C4-2B (cell line): ENCODE measurements around the gene RNF133.

ENCODE experiments used
- H3K27ac ChIP-seq: fragments of 450-650 bp; 2 replicates; pipeline ENCODE4 v1.5.1; 2017
- ZFX ChIP-seq: fragments of 450-650 bp; IDR thresholded peaks from 2 replicates; pipeline ENCODE4 v1.6.1; 2017
- TF ChIP-seq, protein P1 (sequence below): fragments of 450-650 bp; conservative IDR thresholded peaks from 2 replicates; pipeline ENCODE4 v1.5.1; 2017; ENCODE audit warnings: mild to moderate bottlenecking

The RNF133 gene

DNA sequence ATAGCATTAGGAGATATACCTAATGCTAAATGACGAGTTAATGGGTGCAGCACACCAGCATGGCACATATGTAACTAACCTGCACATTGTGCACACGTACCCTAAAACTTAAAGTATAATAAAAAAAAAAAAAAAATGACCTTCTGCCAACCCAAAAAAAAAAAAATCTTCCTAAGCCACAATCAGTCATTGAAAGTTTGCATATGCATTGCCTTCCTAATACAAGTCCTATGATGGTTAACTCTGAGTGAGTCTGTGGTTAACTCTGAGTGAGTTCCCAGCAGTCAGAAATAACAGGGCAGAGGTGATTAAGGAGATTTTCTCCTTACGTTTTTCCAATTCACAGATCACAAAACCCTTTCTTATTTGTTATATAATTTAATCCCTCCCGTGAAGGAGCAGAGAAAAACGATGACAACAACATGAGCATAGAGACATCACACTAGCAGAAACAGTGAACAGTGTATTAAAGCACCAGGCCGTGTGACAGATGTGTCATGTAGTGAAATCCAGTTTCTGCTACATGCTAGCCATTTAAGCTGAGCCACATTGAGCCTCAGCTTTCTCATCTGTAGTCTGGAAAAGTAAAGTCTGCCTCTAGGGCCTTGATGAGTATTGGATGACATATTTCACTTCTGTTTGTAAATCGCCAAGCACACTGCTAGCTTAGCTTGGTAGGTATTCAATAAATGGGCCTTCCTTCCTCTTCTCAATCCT lies 11.2 kb upstream of the RNF133 start:
- no peak overlapping the region for H3K27ac ChIP-seq
- TF ChIP-seq, protein P1, sequence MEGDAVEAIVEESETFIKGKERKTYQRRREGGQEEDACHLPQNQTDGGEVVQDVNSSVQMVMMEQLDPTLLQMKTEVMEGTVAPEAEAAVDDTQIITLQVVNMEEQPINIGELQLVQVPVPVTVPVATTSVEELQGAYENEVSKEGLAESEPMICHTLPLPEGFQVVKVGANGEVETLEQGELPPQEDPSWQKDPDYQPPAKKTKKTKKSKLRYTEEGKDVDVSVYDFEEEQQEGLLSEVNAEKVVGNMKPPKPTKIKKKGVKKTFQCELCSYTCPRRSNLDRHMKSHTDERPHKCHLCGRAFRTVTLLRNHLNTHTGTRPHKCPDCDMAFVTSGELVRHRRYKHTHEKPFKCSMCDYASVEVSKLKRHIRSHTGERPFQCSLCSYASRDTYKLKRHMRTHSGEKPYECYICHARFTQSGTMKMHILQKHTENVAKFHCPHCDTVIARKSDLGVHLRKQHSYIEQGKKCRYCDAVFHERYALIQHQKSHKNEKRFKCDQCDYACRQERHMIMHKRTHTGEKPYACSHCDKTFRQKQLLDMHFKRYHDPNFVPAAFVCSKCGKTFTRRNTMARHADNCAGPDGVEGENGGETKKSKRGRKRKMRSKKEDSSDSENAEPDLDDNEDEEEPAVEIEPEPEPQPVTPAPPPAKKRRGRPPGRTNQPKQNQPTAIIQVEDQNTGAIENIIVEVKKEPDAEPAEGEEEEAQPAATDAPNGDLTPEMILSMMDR: no peak
- no peak for TF ChIP-seq ZFX

DNA sequence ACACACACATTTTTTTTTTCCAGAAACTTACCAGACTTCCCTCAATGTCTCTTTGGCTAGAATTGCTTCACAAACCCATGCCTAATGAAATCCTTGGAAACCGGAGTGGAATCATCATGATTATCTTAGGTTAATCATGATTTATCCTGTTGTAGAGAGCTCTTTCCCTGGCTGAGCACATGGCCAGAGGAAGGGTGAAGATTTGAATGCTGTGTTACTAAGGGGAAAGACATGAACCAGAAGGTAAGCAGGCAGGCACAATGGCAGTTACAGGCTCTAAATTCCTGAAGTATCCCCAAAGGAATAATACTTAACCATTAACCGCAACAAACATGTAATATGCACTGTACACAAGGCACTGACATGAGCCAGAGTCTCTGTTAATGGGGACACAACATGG lies 7.9 kb upstream of the RNF133 start:
- H3K27ac ChIP-seq: no peak overlapping the region
- no peak for TF ChIP-seq ZFX
- TF ChIP-seq, protein P1: no peak

DNA sequence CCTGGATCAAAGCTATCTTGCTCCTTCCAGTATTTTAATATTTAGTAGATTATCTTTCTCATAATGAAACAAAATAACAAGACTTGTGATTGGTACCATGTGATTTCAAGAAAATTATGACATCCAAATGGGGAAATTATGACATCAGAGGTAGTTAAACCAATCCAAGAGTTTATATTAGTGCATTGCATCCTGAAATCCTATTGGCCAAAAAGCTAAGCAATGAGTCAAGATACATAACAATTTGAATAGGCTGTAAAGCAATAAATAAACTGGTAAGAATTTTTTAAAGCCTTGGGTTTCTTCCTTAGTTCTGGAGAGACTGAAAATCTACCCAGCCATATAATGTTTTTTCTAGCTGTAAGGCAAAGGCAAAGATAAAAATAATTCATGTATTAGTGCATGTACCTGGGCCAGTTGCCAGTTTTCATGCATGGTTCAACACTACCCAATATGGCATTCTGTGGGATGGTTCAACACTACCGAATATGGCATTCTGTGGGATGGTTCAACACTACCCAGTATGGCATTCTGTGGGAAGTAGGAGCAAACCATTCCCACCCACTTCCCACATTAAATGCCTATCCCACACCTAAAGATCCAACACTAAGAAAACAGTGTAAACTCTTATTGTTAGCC lies 4.1 kb upstream of the RNF133 start, which contains the start of gene RNF148:
Gene RNF148, minus strand, starts transcription at position 51 of the 639 bp plus-strand sequence. CDS start 172 bp downstream, outside the sequence.
- H3K27ac ChIP-seq: no peak within 1 kb of the TSS
- TF ChIP-seq, protein P1: no peak
- TF ChIP-seq ZFX: no peak

DNA sequence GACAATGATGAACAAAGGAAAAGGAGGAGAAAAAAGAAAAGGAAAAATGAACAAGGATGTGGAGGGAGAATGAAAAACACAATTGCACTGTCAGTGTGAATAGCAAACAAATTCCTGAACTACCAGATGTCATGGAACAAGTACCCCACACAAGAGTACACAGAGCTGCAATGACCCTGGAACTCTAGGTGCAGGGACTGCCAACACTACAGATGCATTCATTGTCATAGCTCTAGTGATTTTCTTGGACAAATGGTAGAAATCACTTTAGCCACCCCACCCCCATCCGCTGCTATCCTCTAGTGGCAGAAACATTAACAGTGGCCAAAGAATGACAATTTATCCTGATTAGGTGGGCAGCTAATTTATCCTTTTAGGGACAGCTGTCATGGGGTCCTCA lies 3.1 kb downstream of the RNF133 start:
- H3K27ac ChIP-seq: no peak overlapping the region
- TF ChIP-seq, protein P1: no peak
- no peak for TF ChIP-seq ZFX

DNA sequence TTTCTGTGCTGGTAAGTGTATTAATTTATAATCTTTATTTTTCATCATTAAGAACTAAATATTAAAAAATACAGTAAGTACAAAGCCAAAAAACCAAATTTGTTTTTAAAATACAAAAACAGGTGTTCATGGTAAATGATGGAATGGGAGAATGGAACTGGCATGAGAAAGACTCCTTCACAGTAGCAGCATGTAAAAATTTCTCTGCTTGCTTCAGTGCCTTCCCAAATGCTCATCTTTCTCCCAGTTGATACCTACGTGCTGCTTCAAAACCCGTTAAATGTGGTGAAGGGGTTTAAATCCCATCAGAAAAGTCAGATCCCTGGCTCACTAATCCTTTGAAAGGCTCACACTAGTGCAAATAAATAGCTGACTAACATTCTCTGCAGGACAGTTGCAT lies 4.2 kb downstream of the RNF133 start:
- TF ChIP-seq ZFX: no peak
- TF ChIP-seq, protein P1: no peak
- H3K27ac ChIP-seq: no peak overlapping the region

DNA sequence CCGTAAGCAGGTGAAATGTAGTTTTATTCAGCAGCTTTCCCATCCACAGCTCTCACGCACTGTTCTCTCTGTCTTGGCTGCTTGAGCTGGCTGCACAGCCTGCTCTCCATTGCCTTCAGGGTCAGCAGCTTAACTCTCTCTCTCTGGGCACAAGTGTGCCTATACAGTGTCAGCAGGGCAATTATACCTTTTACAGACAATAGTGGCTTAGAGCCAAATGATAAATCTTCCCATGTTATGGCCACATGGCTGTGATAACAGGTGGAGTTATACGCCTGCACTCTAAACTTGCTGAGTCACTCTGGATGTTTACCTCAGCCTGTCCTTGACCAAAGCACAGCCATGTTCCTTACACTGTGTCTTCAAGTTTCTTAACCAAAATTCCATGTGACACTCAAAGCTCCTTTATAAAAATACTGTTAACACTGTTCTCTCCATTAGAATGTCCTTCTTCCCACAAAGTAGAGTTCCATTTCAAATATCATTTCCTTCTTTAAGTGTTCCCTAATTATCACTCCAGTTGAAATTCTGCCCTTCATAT lies 6.1 kb downstream of the RNF133 start:
- TF ChIP-seq ZFX: no peak
- TF ChIP-seq, protein P1: no peak
- no peak overlapping the region for H3K27ac ChIP-seq

DNA sequence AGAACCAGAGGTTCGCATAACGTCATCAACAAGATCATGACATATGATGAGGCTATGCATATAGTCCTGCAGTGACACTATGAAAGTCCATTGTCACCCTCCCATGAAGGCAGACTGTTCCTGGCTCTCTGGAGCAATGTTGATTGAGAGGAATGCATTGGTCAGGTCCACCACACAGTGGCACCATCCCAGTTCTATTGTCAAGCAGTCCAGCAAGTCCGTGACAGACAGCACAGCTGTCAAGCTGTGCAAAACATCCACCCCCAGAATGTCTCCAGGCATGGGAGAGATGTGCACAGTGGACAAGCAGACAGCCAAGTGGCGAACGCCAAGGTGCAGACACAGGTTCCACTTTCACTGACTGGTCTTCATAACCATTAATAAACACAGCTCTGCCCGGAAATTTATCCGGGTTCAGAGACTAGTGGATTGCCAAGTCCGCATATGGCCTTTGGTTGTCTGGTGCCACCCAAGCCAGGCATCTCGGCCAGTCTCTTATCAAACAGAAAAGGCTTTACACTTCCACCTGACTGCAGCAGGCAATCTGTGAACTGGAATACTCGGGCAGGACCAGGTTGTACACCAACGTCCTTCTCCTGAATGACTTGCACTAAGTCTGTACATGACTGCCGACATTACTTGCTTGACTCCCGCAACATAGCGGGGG lies 7.2 kb downstream of the RNF133 start:
- no peak overlapping the region for H3K27ac ChIP-seq
- TF ChIP-seq, protein P1: no peak
- no peak for TF ChIP-seq ZFX
